GM18867 (cell line): ENCODE data around the gene GOLPH3.
A peak's percentile ranks its signal among the peaks of the same experiment; 100 is the strongest.
"Not testable (repeated sequence)": the region's sequence is repeated elsewhere in the genome, so short reads cannot be mapped to it uniquely, and the experiment has no call there.

ENCODE experiments used
- ATAC-seq: cut with Tn5 transposase; IDR thresholded peaks from one replicate; pipeline ENCODE4 v1.9.1; 2021; ENCODE audit warnings: mild to moderate bottlenecking, moderate library complexity; ENCODE audit not compliant: unreplicated experiment

The GOLPH3 gene

GRCh38 chr5:32138839-32139493, 35.2 kb downstream of the GOLPH3 start:
- no peak for ATAC-seq

DNA sequence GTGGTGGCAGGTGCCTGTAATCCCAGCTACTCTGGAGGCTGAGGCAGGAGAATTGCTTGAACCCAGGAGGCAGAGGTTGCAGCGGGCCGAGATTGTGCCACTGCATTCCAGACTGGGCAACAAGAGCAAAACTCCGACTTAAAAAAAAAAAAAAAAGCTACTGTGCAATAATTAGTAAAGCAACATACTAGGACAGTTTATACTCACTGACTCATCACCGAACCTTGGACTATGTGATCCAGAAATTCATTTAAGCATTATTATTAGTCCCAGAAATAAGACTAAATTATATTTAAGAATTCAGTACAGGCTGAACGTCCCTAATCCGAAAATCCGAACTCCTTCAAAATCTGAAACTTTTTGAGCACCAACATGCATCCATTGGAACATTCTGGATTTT, 37.8 kb downstream of the GOLPH3 start:
- ATAC-seq = no peak

- ATAC-seq = no peak
Measured at GRCh38 chr5:32135086-32135485, 39.0 kb downstream of the GOLPH3 start.

GRCh38 chr5:32132757-32133156, 41.4 kb downstream of the GOLPH3 start:
- ATAC-seq = no peak

DNA sequence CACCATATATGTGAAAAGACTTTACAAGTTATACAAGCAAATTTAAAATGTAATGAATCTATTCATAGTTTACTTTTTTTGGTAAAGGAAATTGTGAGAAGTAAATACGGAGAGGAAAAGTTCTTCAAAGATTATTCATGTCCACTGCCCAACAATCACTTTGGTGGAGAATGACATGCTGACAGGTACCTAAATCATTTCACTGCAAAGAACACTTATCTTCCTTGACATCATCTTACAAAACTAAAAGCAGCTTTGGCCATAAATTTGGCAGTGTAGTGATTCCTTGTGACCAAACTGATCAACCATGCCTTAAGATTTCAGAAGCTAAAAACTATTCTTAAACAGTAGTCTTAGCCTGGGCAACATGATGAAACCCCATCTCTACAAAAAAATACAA, 42.5 kb downstream of the GOLPH3 start:
- no peak for ATAC-seq

GRCh38 chr5:32130865-32131264, 43.3 kb downstream of the GOLPH3 start:
- ATAC-seq = no peak

- ATAC-seq = peak; percentile 50
Measured at GRCh38 chr5:32129074-32129598, 45.0 kb downstream of the GOLPH3 start.

GRCh38 chr5:32127711-32128110, 46.4 kb downstream of the GOLPH3 start:
- no peak for ATAC-seq

GRCh38 chr5:32126691-32127090, 47.4 kb downstream of the GOLPH3 start:
- ATAC-seq = no peak

GRCh38 chr5:32123889-32124676, 50.0 kb downstream of the GOLPH3 start:
- no peak for ATAC-seq

DNA sequence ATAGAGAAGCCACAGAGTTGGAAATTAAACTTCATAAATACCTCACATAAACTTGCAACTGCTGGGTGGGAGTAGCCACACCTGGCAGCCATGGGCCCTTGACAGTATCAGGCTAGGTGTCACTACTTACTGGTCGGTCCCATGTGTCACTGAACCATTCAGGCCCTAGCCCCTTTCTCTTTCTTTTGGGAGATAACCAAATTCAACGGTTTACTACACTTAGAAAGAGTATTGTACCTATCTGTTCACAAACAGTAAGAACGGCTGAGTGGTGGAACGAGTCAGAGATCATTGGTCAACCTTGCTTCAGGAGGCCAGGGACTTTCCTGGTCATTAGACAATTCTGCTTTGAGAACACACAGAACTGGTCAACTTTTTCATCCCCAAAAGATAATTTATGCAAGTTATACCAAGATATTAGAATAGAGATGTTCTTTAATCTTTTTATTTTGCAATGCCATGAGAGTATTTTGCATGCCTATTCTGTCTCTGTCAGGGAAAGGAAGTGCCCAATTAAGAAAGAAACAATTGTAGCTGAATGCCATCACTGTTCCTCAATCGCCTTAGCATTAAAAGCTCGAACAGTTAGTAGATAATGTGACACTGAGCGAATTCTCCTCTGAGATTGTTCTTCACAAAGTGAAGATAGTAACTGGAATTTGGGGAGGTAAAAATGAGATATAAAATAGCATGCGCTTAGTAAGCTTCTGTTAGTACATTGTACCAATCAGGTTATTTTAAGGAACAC, 50.9 kb downstream of the GOLPH3 start:
- ATAC-seq = no peak

DNA sequence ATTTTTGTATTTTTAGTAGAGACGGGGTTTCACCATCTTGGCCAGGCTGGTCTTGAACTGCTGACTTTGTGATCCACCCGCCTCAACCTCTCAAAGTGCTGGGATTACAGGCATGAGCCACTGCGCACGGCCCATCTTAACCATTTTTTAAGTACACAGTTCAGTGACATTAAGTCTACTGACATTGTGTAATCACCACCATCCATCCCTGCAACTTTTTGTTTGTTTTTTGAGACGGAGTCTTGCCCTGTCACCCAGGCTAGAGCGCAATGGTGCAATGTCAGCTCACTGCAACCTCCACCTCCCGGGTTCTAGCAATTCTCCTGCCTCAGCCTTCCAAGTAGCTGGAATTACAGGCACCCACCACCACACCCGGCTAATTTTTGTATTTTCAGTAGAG, 55.2 kb downstream of the GOLPH3 start:
- ATAC-seq = not testable (repeated sequence)

GRCh38 chr5:32116574-32117313, 57.4 kb downstream of the GOLPH3 start:
- ATAC-seq = no peak

GRCh38 chr5:32115985-32116384, 58.1 kb downstream of the GOLPH3 start:
- no peak for ATAC-seq

DNA sequence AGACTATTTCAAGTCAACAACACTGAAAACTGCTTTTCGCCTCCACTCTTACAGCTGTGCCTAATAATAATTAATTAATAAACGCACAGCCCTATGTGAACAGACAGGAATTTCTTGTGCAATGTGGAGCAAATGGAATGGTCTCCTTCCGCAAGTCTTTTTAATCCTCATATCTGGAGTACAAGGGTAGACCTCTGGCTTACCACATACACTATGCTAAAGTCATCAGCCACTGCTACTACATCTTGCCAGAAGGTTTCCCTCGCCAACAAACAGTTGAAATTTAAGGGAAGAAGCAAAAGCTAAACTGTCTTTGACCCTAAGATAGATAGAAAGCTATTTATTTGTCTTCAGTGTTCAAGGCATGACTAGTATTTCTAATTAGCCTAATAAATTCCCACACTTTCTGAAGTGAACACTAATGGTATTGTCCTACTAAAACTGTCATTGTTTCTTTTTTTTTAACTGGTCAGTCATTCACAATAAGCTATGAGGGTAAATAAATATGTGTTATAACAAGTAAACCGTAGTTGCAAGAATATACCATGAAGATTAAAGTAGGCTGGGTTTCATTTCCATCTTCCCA, 63.9 kb downstream of the GOLPH3 start:
- no peak for ATAC-seq

- no peak for ATAC-seq
Measured at GRCh38 chr5:32109236-32109635, 64.9 kb downstream of the GOLPH3 start.

DNA sequence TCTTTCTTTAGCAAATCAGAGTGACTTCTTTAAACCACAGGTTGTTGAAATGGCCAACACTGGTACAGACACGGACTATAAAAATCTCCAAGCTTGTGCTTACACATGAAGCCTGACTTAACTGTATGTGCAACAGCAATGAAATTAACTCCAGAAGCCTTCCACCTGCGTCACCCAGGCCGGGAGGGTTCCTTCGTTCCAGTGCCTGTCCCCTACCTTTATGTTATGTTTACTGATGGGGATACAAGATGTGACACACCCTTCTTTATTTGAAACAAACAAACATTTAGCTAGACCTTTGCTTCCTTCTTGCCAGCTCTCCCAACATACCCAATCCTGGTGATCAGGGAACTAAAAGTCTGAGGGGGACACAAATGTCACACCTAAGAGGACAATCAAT, 66.0 kb downstream of the GOLPH3 start:
- ATAC-seq = no peak

GRCh38 chr5:32107291-32107690, 66.8 kb downstream of the GOLPH3 start:
- no peak for ATAC-seq

GRCh38 chr5:32103521-32103920, 70.6 kb downstream of the GOLPH3 start:
- ATAC-seq = no peak

- ATAC-seq = no peak
Measured at GRCh38 chr5:32102254-32102986, 71.7 kb downstream of the GOLPH3 start.
